DMS114 treated with DMSO at 0.1 percent for 48 hours (cell line): ENCODE results near the gene CSRP2.

Source experiments
- DNase-seq: peaks from one replicate; lab custom pipeline; 2025; ENCODE audit not compliant: unreplicated experiment; lab: John Stamatoyannopoulos, UW

Gene CSRP2

GRCh38 chr12:76863837-76864236 is 15.0 kb downstream of the CSRP2 start:
- DNase-seq: no peak

GRCh38 chr12:76863005-76863670 is 15.7 kb downstream of the CSRP2 start:
- DNase-seq: no peak

- no peak for DNase-seq
Measured at GRCh38 chr12:76860256-76860655, 18.6 kb downstream of the CSRP2 start.

- no peak for DNase-seq
Measured at GRCh38 chr12:76859611-76860010, 19.2 kb downstream of the CSRP2 start.

- DNase-seq: no peak
Measured at GRCh38 chr12:76856018-76856644, 22.7 kb downstream of the CSRP2 start.

GRCh38 chr12:76855271-76855670 is 23.5 kb downstream of the CSRP2 start:
- DNase-seq: no peak

- DNase-seq: no peak
Measured at GRCh38 chr12:76852106-76852505, 26.7 kb downstream of the CSRP2 start.

GRCh38 chr12:76848132-76848531 is 30.7 kb downstream of the CSRP2 start:
- DNase-seq: no peak

GRCh38 chr12:76847260-76847659 is 31.6 kb downstream of the CSRP2 start:
- DNase-seq: no peak

GRCh38 chr12:76836633-76837032 is 42.2 kb downstream of the CSRP2 start:
- no peak for DNase-seq

- DNase-seq: no peak
Measured at GRCh38 chr12:76830436-76830835, 48.4 kb downstream of the CSRP2 start.

- peak; percentile 50 for DNase-seq
Measured at GRCh38 chr12:76820888-76821482, 57.8 kb downstream of the CSRP2 start.

- no peak for DNase-seq
Measured at GRCh38 chr12:76813972-76814371, 64.8 kb downstream of the CSRP2 start.

GRCh38 chr12:76813265-76813664 is 65.6 kb downstream of the CSRP2 start:
- DNase-seq: no peak

GRCh38 chr12:76811976-76812375 is 66.8 kb downstream of the CSRP2 start:
- DNase-seq: no peak

- DNase-seq: no peak
Measured at GRCh38 chr12:76810671-76811419, 68.0 kb downstream of the CSRP2 start.
